ENCODE data around the gene LRFN4.
A peak's percentile ranks its signal among the peaks of the same experiment; 100 is the strongest.

LRFN4 gene

DNA sequence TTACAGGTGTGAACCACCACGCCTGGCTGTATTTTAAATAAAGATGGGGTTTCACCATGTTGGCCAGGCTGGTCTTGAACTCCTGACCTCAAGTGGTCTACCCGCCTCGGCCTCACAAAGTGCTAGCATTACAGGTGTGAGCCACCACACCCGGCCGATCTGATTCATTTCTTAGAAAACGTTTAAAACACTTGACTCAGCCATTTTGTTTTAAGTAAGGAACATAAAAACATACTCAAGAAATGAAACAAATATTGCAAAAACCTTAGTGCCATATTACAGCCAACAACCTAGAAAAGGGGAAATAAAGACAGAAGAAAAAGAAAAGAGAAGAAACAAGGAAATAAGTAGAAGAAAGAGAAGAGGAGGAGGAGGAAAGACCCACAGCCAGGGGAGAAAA lies 17.4 kb downstream of the LRFN4 start:
- no peak for FAIRE-seq

- no peak for FAIRE-seq
Measured at GRCh38 chr11:66875378-66875777, 18.5 kb downstream of the LRFN4 start.

- FAIRE-seq: no peak
Measured at GRCh38 chr11:66877588-66878385, 20.9 kb downstream of the LRFN4 start.

GRCh38 chr11:66878474-66878873 lies 21.6 kb downstream of the LRFN4 start:
- FAIRE-seq: no peak

- no peak for FAIRE-seq
Measured at GRCh38 chr11:66879000-66879399, 22.1 kb downstream of the LRFN4 start.

DNA sequence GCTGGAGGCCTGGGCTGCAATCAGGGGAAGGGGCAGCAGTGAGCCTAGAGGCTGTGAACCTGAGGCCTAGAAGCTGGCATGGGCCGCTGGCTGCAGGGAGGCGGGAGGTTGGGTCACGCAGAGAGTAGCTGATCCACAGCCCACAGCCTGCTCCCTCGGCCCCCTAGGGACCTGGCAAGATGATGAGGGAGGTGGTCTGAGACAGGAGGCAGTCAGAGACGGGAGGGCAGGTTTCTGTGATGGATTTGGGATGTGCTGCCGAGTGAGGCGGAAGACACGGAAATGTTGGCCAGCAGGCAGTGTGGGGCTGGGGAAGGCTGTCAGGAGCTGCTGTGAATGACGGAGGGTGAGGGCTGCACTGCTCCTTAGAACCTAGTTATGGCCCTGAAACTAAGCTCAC lies 22.7 kb downstream of the LRFN4 start:
- no peak for FAIRE-seq

DNA sequence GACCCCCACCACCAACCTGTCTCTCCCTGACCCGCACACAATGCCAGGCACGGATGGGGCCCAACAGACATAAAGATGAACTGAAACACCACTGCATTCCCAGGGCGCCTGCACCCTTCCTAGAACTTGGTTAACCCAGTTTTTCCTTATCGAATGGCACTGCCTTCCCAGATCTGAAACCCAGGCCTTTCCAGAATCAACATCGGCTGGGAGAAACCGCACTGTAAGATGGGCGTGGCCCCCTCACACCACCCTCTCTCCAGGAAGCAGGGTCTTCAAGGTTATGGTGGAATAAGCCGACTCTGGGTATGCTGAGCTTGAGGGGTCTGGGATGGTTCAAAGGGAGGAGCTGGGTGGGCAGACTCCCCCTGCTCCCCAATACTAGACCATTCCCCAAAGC lies 23.1 kb downstream of the LRFN4 start:
- no peak for FAIRE-seq

- FAIRE-seq: no peak
Measured at GRCh38 chr11:66880496-66881450, 23.9 kb downstream of the LRFN4 start.

DNA sequence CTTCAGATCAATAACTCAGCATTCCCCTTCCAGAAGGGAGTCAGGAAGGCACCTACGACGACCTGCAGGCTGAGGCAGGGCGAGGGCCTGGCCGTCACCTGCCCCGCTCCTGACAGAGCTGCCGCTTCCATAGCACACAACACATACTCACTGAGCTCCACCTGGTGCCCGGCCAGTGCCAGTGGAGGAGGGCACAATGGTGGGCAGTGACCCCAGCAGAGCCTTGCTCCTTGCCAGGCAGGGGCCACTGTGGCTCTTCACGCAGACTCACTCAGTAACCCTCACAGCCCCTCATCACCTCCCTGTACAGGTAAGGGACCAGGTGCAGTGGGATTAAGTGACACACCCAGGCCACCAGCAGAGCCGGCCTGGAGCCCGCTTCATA lies 24.6 kb downstream of the LRFN4 start:
- no peak for FAIRE-seq

DNA sequence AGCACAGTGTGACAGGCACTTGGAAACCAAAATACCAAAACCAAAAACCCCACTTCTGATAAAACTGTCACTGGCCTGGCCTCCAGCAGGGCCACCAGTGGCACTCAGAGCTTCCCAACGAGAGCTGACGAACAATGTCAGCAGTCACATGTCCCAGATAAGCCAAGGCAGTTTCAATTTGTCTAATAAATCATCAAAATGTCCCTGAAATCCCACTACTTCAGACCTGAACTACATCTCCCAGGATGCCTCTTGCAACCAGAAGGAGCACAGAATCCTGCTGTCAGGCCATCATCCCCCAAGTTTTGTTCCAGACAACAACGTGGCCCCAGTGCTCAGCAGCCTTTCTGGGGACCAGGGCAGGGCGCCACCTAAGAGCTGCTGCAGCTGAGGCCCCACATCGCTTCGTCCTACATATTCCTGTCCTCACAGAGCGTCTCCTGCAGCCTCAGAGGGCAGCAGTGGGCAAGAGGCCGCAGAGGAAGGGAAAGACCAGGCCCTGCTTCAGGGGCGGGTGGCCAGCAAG lies 25.1 kb downstream of the LRFN4 start:
- FAIRE-seq: no peak

DNA sequence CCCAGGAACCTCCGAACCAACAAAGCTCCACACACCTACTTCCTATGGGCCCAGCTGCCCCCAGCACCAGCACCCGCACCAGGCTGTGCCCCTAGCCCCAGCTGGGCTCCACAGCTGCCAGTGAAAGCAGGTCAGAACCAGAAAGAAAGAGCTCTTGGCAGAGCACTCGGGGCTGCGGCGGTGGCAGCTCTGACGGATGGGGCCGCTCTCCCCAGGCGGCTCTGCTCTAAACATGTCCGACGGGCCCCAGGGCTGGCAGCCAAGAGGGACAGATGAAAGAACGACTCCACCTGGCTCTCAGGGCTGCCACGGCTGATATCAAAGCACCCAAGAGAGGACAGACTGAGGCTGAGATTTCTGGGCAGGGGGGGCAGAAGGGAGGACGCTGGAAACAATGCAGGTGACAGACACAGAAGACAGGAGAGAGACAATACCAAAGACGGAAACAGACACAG lies 25.7 kb downstream of the LRFN4 start:
- no peak for FAIRE-seq

GRCh38 chr11:66883016-66883965 lies 26.4 kb downstream of the LRFN4 start:
- peak; percentile 56 for FAIRE-seq

DNA sequence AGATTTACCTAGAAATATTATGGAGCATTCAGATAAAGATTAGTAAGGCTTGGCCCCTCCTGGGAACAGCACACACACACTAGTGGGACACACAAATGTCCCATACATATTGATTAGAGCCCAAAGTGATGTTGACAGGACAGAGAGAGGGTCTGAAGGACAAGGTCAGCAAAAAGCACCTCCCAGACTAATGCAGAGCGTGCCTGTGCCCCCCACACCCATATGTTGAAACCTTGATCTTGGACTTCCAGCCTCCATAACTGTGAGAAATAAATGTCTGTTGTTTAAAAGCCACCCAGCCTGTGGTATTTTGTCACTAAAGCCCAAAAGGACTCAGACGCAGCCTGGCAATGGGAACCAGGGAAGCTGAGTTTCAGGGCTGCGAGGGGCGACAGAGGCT lies 27.6 kb downstream of the LRFN4 start:
- no peak for FAIRE-seq

DNA sequence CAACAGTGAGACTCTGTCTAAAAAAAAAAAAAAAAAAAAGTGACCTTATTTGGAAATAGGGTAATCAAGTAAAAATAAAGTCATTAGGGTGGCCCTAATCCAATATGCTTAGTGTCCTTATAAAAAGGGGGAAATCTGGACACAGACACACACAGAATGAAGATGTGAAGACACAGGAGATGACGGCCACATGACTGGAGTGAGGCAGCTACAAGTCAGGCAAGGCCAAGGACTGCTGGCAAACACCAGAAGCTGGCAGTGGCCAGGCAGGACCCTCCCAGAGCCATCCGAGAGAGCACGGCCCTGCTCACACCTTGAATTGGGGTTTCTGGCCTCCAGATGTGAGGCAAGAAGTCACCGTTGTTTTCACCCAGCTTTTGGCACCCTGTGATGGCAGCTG lies 28.6 kb downstream of the LRFN4 start:
- no peak for FAIRE-seq

GRCh38 chr11:66885950-66886440 lies 29.1 kb downstream of the LRFN4 start:
- no peak for FAIRE-seq

- no peak for FAIRE-seq
Measured at GRCh38 chr11:66886671-66887221, 29.9 kb downstream of the LRFN4 start.

DNA sequence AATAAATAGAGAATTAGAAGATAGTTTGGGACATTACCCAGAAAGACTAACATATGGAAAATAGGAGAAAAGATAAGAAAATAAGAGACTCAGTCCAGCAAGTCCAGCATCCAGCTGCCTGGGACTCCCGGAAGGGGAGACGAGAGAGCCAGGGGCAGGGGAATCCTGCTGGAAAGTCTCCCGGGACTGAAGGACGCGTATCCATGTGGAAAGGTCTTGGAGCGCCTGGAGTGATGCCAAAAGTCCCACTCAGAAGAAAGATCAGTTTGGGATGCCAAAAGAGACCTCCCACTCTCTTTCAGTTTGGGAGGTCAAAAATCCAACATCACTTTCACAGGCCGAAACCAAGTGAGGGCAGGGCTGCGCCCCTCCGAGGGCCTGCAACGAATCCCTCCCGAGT lies 30.7 kb downstream of the LRFN4 start:
- FAIRE-seq: no peak

DNA sequence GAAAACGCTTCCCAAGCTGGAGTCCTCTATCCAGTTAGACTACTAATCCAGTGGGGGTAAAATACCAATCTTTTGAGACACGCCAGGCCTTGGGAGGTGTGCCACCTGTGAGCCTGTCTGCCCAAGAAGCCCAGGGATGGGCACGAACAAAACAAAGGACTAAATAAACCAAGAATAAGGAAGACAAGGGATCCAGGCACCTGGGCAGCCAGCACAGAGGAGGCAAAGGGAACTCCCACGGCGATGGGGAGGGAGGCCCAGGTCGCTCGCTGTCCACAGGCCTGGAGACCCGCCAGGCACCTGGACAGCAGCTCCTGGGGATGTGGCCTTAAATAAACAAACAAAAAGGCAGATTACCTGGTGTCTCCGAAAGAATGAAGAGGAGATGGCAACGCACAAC lies 31.4 kb downstream of the LRFN4 start:
- FAIRE-seq: no peak

GRCh38 chr11:66889960-66890359 lies 33.1 kb downstream of the LRFN4 start:
- FAIRE-seq: no peak

DNA sequence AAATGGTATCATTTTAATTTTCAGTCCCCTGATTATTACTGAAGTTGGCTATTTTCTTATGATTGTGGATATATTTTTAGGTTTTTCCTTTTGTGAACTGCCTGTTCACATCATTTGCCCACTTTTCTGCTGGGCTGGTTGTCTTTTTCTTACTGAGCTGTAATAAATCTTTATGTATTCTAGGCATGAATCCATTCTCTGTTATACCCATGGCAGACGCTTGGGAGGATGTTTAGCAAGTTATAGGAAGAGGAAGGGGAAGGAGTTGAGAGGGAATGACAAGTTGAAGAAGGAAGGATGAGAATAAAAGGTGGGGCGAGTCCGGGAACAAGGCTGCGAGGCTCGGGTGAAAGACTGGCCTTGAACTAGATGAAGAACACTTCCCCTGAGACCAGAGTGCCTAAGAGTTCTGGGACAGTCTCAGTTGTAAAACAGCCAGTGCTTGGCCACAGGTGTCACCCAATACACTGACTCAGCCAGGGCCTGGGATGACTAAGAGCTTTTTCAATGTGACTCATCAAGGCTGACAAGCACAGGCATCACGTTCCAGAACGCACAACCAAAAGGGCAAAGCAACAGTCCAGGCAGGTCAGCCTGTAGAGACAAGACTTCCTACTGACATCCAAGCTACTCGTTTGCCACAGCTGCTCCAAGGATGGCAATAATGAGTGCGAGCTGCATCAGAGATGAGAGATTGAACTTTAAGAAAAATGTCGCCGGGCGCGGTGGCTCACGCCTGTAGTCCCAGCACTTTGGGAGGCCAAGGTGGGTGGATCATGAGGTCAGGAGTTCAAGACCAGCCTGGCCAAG lies 35.2 kb downstream of the LRFN4 start:
- no peak for FAIRE-seq

DNA sequence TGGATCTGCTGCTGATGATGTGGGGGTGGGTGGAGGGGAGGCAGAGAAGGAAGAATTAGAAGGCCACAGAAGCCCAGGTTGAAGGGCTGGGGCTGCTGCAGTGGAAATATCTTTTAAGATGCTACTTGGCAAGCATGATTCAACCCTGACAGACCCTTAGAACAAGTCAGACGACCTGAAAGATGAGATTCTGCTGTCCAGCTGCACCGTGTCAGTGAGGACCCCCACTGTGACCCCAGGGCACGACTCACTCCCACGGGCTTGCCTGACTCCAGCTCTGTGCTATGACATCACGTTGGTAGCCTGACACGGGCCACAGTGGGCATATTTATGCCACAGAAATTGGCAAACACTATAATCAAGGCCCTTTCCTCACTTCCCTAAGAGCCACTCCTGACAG lies 36.0 kb downstream of the LRFN4 start:
- no peak for FAIRE-seq
